ENCODE measurements around the gene SIK2. TPM values are rescaled to one million over a fixed set of nuclear protein-coding genes. Genes with fewer than 3 reads are reported as not detected.

SIK2 gene
- total RNA-seq, 1 donor from 2014 or later, result 21.8 TPM

DNA sequence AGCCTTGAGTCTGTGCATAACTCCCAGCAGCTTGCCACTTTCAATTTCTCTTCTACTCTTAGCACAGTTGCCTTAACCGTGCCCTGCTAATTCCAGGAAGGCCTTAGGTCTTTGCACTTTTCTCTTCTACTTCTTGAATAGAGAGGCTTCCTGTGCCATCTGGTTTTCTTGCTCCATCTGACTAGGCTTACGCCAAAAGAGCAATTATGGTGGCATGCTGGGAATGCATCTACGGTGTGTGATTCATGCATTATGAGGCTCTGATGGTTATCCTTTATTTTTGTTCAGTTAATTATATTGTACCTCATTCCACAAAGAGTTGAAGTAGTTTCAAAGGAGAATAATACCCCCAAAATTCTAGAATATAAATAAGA, 29.4 kb downstream of the SIK2 start:
- H3K36me3 Mint-ChIP-seq (ENCODE audit: low read depth), result peaks cover 6% of the 10 kb centered on the region
- H3K4me3 Mint-ChIP-seq, result no peak overlapping the region
- H3K27ac Mint-ChIP-seq (ENCODE audit: unreplicated experiment), result no peak overlapping the region
- no peaks in the 10 kb centered on the region for H3K27me3 Mint-ChIP-seq (ENCODE audit: low read depth)
- TF ChIP-seq, protein P1, sequence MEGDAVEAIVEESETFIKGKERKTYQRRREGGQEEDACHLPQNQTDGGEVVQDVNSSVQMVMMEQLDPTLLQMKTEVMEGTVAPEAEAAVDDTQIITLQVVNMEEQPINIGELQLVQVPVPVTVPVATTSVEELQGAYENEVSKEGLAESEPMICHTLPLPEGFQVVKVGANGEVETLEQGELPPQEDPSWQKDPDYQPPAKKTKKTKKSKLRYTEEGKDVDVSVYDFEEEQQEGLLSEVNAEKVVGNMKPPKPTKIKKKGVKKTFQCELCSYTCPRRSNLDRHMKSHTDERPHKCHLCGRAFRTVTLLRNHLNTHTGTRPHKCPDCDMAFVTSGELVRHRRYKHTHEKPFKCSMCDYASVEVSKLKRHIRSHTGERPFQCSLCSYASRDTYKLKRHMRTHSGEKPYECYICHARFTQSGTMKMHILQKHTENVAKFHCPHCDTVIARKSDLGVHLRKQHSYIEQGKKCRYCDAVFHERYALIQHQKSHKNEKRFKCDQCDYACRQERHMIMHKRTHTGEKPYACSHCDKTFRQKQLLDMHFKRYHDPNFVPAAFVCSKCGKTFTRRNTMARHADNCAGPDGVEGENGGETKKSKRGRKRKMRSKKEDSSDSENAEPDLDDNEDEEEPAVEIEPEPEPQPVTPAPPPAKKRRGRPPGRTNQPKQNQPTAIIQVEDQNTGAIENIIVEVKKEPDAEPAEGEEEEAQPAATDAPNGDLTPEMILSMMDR (conservative IDR thresholded peaks at IDR 0.05), result no peak
- H3K9me3 Mint-ChIP-seq, result no peaks in the 10 kb centered on the region
- peaks cover 37% of the 10 kb centered on the region for H3K4me1 Mint-ChIP-seq
- no peak for DNase-seq (ENCODE audit: low read depth, low spot score)

GRCh38 chr11:111632516-111633220, 30.4 kb downstream of the SIK2 start:
- TF ChIP-seq, protein P1 (conservative IDR thresholded peaks at IDR 0.05), result no peak
- DNase-seq (ENCODE audit: low read depth, low spot score), result no peak
- Mint-ChIP-seq H3K4me3 (no peak overlapping the region), H3K4me1 (peaks cover 41% of the 10 kb centered on the region), H3K9me3 (no peaks in the 10 kb centered on the region), H3K36me3 (ENCODE audit: low read depth) (peaks cover 6% of the 10 kb centered on the region), H3K27me3 (ENCODE audit: low read depth) (no peaks in the 10 kb centered on the region), H3K27ac (ENCODE audit: unreplicated experiment) (no peak overlapping the region)

GRCh38 chr11:111633248-111633647, 31.0 kb downstream of the SIK2 start:
- Mint-ChIP-seq H3K27me3 (ENCODE audit: low read depth) (no peaks in the 10 kb centered on the region), H3K27ac (ENCODE audit: unreplicated experiment) (no peak overlapping the region), H3K9me3 (no peaks in the 10 kb centered on the region)

GRCh38 chr11:111633756-111634362, 31.6 kb downstream of the SIK2 start:
- TF ChIP-seq, protein P1 (conservative IDR thresholded peaks at IDR 0.05), result no peak

More at GRCh38 chr11:111633248-111633647, 31.0 kb downstream of the SIK2 start:
- TF ChIP-seq, protein P1 (conservative IDR thresholded peaks at IDR 0.05), result no peak
- Mint-ChIP-seq H3K4me3 (no peak overlapping the region), H3K4me1 (peaks cover 46% of the 10 kb centered on the region), H3K36me3 (ENCODE audit: low read depth) (peaks cover 9% of the 10 kb centered on the region)
- no peak for DNase-seq (ENCODE audit: low read depth, low spot score)

GRCh38 chr11:111634981-111635705, 32.9 kb downstream of the SIK2 start:
- Mint-ChIP-seq H3K4me1 (peaks cover 58% of the 10 kb centered on the region), H3K4me3 (no peak overlapping the region), H3K27ac (ENCODE audit: unreplicated experiment) (no peak overlapping the region), H3K9me3 (no peaks in the 10 kb centered on the region), H3K36me3 (ENCODE audit: low read depth) (peaks cover 6% of the 10 kb centered on the region), H3K27me3 (ENCODE audit: low read depth) (no peaks in the 10 kb centered on the region)
- DNase-seq (ENCODE audit: low read depth, low spot score), result no peak
- TF ChIP-seq, protein P1 (conservative IDR thresholded peaks at IDR 0.05), result no peak

More at GRCh38 chr11:111633756-111634362, 31.6 kb downstream of the SIK2 start:
- H3K9me3 Mint-ChIP-seq, result no peaks in the 10 kb centered on the region
- peaks cover 49% of the 10 kb centered on the region for H3K4me1 Mint-ChIP-seq
- no peaks in the 10 kb centered on the region for H3K27me3 Mint-ChIP-seq (ENCODE audit: low read depth)
- no peak overlapping the region for H3K4me3 Mint-ChIP-seq
- peaks cover 9% of the 10 kb centered on the region for H3K36me3 Mint-ChIP-seq (ENCODE audit: low read depth)
- H3K27ac Mint-ChIP-seq (ENCODE audit: unreplicated experiment), result no peak overlapping the region
- DNase-seq (ENCODE audit: low read depth, low spot score), result no peak
